Mammary epithelial cell (primary cell): ENCODE results near the gene PMPCB.
"Not testable (repeated sequence)": the region's sequence is repeated elsewhere in the genome, so short reads cannot be mapped to it uniquely, and the experiment has no call there.

ENCODE experiments used
- EZH2 ChIP-seq: IDR thresholded peaks from 2 replicates; pipeline ENCODE4 v1.6.1; 2012; ENCODE audit warnings: low read length, inconsistent platforms, borderline replicate concordance
- TF ChIP-seq, protein P1 (sequence below), 2 donors: IDR thresholded peaks in 1 of 2; conservative IDR thresholded peaks in 1 of 2; 2 replicates each; pipeline ENCODE4 v1.5.1; 2011 to 2012; ENCODE audit warnings: inconsistent platforms in 2 of 2, low read length in 2 of 2, mild to moderate bottlenecking in 2 of 2, control low read depth in 1 of 2, low read depth in 1 of 2; ENCODE audit not compliant: insufficient read depth in 1 of 2; ENCODE audit errors: extremely low read depth in 1 of 2

DNA sequence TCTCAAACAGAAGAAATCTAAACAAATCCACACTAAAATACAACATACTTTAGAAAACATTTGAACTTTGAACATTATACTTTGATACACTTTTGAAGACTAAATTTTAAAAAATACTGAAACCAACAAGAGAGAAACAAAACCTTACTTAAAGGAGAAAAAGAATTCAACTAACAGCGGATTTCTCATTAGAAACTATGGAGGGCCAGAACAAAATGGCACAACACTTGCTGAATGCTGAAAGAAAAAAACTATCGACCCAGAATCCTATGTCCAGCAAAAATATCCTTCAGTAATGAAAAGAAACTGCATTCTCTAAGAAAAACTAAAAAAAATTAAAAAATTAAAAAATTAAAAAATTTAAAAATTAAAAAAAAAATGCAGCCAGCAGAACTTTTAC, 33.2 kb upstream of the PMPCB start:
- TF ChIP-seq, protein P1, sequence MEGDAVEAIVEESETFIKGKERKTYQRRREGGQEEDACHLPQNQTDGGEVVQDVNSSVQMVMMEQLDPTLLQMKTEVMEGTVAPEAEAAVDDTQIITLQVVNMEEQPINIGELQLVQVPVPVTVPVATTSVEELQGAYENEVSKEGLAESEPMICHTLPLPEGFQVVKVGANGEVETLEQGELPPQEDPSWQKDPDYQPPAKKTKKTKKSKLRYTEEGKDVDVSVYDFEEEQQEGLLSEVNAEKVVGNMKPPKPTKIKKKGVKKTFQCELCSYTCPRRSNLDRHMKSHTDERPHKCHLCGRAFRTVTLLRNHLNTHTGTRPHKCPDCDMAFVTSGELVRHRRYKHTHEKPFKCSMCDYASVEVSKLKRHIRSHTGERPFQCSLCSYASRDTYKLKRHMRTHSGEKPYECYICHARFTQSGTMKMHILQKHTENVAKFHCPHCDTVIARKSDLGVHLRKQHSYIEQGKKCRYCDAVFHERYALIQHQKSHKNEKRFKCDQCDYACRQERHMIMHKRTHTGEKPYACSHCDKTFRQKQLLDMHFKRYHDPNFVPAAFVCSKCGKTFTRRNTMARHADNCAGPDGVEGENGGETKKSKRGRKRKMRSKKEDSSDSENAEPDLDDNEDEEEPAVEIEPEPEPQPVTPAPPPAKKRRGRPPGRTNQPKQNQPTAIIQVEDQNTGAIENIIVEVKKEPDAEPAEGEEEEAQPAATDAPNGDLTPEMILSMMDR (conservative IDR thresholded peaks at IDR 0.05 in 1 of 2, IDR thresholded peaks at IDR 0.05 in 1 of 2; ENCODE audit: extremely low read depth in 1 of 2, insufficient read depth in 1 of 2, low read depth in 1 of 2, low read length in 2 of 2), result not testable (repeated sequence)
- not testable (repeated sequence) for TF ChIP-seq EZH2
